Loucy (cell line): ENCODE data around the gene SOD3.

Source experiments
- EZH2phosphoT487 ChIP-seq: fragments of 200-600 bp; IDR thresholded peaks from 2 replicates; pipeline ENCODE4 v1.6.1; 2018; ENCODE audit warnings: antibody characterized with exemption, mild to moderate bottlenecking, moderate library complexity, borderline replicate concordance
- TF ChIP-seq, protein P1 (sequence below): fragments of 200-600 bp; sonication (generic); conservative IDR thresholded peaks from 2 replicates; pipeline ENCODE4 v1.5.1; 2014; ENCODE audit warnings: mild to moderate bottlenecking, antibody characterized with exemption, low read length

- TF ChIP-seq, protein P1, sequence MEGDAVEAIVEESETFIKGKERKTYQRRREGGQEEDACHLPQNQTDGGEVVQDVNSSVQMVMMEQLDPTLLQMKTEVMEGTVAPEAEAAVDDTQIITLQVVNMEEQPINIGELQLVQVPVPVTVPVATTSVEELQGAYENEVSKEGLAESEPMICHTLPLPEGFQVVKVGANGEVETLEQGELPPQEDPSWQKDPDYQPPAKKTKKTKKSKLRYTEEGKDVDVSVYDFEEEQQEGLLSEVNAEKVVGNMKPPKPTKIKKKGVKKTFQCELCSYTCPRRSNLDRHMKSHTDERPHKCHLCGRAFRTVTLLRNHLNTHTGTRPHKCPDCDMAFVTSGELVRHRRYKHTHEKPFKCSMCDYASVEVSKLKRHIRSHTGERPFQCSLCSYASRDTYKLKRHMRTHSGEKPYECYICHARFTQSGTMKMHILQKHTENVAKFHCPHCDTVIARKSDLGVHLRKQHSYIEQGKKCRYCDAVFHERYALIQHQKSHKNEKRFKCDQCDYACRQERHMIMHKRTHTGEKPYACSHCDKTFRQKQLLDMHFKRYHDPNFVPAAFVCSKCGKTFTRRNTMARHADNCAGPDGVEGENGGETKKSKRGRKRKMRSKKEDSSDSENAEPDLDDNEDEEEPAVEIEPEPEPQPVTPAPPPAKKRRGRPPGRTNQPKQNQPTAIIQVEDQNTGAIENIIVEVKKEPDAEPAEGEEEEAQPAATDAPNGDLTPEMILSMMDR = no peak
- no peak for TF ChIP-seq EZH2phosphoT487
Observed at GRCh38 chr4:24808261-24808660, 12.9 kb downstream of the SOD3 start.
